Measurements from ENCODE around the gene SCGB1D2. TPM values are rescaled to one million over a fixed set of nuclear protein-coding genes. Genes with fewer than 3 reads are reported as not detected.

The SCGB1D2 gene
- total and polyA plus RNA-seq, 2 of the 4 experiments (the other 2 are of a cell fraction): not detected

DNA sequence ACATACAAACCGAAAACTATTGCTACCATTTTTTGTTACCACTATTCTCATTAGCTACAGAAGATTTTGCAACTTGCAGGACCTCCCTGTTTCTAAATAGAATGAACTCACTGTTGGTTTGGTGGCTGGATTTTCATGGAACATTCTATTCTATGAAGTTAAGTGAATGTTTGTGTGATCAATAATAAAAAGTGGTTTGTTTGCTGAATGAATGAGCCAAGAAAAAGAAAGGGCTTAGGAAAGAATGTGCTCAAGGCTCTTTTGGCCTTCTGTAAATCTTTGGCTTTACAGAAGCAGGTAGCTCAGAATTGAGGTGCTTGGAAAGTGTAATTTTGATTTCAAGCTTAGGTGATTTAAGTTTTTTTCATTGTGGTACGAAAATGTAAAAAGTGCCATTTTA, 5.9 kb upstream of the SCGB1D2 start:
- H3K4me3 ChIP-seq (ENCODE audit: insufficient read depth, low read depth, low read length): no peak overlapping the region
- H3K27ac ChIP-seq (ENCODE audit: insufficient read depth, low read length): no peak overlapping the region
- H3K9me1 ChIP-seq (ENCODE audit: insufficient read depth, low read length): no peaks in the 10 kb centered on the region
- peaks cover 3% of the 10 kb centered on the region for H3K27me3 ChIP-seq (ENCODE audit: control insufficient read depth, insufficient read depth, low read length)
- intact Hi-C loops (cut with micrococcal nuclease): no loop called here
- TF ChIP-seq SMC3 (IDR thresholded peaks at IDR 0.05; ENCODE audit: low read depth, low read length) (no peak), RCOR1 (IDR thresholded peaks at IDR 0.05; ENCODE audit: insufficient replicate concordance, low read length) (no peak), CHD1 (IDR thresholded peaks at IDR 0.05; ENCODE audit: low read depth, low read length) (no peak), RAD21 (IDR thresholded peaks at IDR 0.05; ENCODE audit: low read length) (no peak), RFX5 (IDR thresholded peaks at IDR 0.05; ENCODE audit: low read depth, low read length) (no peak)
- no peak overlapping the region for H3K14ac ChIP-seq (replicated peaks; ENCODE audit: low read depth, low read length)
- WGBS, 2 experiments (ENCODE audit: extremely low coverage in 2 of 2, insufficient read length in 1 of 2): no CpG with 5 or more reads among the region's 2 CpGs
- no peaks in the 10 kb centered on the region for H3K9me3 ChIP-seq (ENCODE audit: control insufficient read depth, insufficient read depth, low read length)
- ChIA-PET POLR2A (ENCODE audit: unreplicated experiment) (no interaction called here), CTCF (interaction anchor here (0.6 to 1.6 kb wide), 2 partner anchors 12 to 105 kb away, joined by 3 read pairs; no protein-coding TSS in a partner anchor)
- no peak overlapping the region for H3K23ac ChIP-seq (ENCODE audit: low read depth, low read length)
- no peak overlapping the region for H2BK15ac ChIP-seq (ENCODE audit: low read depth, low read length)
- H2AFZ ChIP-seq (replicated peaks; ENCODE audit: low read length, poor library complexity): no peak overlapping the region
- BruUV-seq (replicated peaks): no TSS peak
- H4K5ac ChIP-seq (ENCODE audit: low read depth, low read length): no peak overlapping the region
- no peak overlapping the region for H2AK9ac ChIP-seq (replicated peaks; ENCODE audit: low read depth, low read length, poor library complexity)
- no peak overlapping the region for H3K4ac ChIP-seq (ENCODE audit: low read depth, low read length)
- in situ Hi-C loops (cut with MboI; ENCODE audit: low sequenced_read_pairs): no loop called here
- H2BK5ac ChIP-seq (ENCODE audit: low read depth, low read length, poor library complexity, severe bottlenecking): no peak overlapping the region
- no peaks in the 10 kb centered on the region for H3K4me1 ChIP-seq (ENCODE audit: control insufficient read depth, insufficient read depth, low read length)
- dilution Hi-C loops (cut with HindIII; ENCODE audit: low sequenced_read_pairs, unreplicated experiment): no loop called here
- H3K79me1 ChIP-seq (ENCODE audit: low read depth in 1 of 2, low read length in 2 of 2): no peaks in the 10 kb centered on the region
- H2BK20ac ChIP-seq (ENCODE audit: low read depth, low read length): no peak overlapping the region
- no peak overlapping the region for H3K9ac ChIP-seq (ENCODE audit: low read depth, low read length)
- no peak overlapping the region for H3K56ac ChIP-seq (ENCODE audit: extremely low read depth, insufficient read depth, low read length)
- H4K91ac ChIP-seq (ENCODE audit: insufficient read depth, low read depth, low read length): no peak overlapping the region
- no peak overlapping the region for H4K8ac ChIP-seq (ENCODE audit: low read depth in 2 of 2, low read length in 2 of 2)
- DNase-seq (no peak), ATAC-seq (ENCODE audit: low read depth) (no peak)
- H2AK5ac ChIP-seq (ENCODE audit: low read depth, low read length): no peak overlapping the region
- no peak overlapping the region for H3K18ac ChIP-seq (ENCODE audit: low read depth, low read length)
- no peak overlapping the region for H2BK120ac ChIP-seq (ENCODE audit: low read depth, low read length)
- H3K36me3 ChIP-seq (ENCODE audit: control insufficient read depth, insufficient read depth, low read length): no peaks in the 10 kb centered on the region
- H3K4me2 ChIP-seq (ENCODE audit: low read depth, low read length): no peak overlapping the region
- H4K20me1 ChIP-seq (ENCODE audit: insufficient read depth, low read length): no peaks in the 10 kb centered on the region

Data from IMR-90 (cell line).